ENCODE results near the gene KLHL35.

- TF ChIP-seq, protein P1, sequence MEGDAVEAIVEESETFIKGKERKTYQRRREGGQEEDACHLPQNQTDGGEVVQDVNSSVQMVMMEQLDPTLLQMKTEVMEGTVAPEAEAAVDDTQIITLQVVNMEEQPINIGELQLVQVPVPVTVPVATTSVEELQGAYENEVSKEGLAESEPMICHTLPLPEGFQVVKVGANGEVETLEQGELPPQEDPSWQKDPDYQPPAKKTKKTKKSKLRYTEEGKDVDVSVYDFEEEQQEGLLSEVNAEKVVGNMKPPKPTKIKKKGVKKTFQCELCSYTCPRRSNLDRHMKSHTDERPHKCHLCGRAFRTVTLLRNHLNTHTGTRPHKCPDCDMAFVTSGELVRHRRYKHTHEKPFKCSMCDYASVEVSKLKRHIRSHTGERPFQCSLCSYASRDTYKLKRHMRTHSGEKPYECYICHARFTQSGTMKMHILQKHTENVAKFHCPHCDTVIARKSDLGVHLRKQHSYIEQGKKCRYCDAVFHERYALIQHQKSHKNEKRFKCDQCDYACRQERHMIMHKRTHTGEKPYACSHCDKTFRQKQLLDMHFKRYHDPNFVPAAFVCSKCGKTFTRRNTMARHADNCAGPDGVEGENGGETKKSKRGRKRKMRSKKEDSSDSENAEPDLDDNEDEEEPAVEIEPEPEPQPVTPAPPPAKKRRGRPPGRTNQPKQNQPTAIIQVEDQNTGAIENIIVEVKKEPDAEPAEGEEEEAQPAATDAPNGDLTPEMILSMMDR (IDR thresholded peaks at IDR 0.05): no peak
- no peak for TF ChIP-seq POLR2A (IDR thresholded peaks at IDR 0.05)
These were observed 28.9 kb downstream of the KLHL35 start for GRCh38 chr11:75403983-75404658.
